Stimulated activated CD8-positive, alpha-beta memory T cell treated with anti-CD3 and anti-CD28 coated beads, Interleukin-12 subunit alpha, Interleukin-12 subunit beta, amount 100 ng/mL, for 1 hour (primary cell): Measurements from ENCODE around the gene BTN3A1.
A peak's percentile ranks its signal among the peaks of the same experiment; 100 is the strongest.
"Not testable (repeated sequence)": the region's sequence is repeated elsewhere in the genome, so short reads cannot be mapped to it uniquely, and the experiment has no call there.

Experiments
- DNase-seq: peaks from one replicate; pipeline ENCODE4 v3.0.0-alpha.2; 2020; ENCODE audit warnings: low read depth

The BTN3A1 gene

DNA sequence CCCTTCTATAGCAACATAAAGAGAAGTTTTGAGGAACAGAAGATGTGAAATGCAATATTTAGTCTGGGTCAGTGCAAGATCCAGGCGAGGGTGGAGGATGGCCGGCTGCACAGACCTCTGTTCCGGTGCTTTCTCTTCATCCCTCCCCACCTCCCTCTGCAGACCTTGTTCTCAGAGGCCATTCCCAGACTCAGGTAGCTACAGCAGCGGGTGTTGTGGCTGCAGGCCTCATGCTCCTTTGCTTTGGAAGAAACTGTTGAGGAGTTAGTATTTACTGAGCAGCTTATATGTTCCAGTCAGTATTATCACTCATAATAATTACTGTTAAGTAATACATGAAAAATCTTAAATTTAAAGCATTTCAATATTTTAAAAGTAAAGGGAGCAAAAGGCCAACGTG lies 39.9 kb downstream of the BTN3A1 start:
- DNase-seq, result no peak

DNA sequence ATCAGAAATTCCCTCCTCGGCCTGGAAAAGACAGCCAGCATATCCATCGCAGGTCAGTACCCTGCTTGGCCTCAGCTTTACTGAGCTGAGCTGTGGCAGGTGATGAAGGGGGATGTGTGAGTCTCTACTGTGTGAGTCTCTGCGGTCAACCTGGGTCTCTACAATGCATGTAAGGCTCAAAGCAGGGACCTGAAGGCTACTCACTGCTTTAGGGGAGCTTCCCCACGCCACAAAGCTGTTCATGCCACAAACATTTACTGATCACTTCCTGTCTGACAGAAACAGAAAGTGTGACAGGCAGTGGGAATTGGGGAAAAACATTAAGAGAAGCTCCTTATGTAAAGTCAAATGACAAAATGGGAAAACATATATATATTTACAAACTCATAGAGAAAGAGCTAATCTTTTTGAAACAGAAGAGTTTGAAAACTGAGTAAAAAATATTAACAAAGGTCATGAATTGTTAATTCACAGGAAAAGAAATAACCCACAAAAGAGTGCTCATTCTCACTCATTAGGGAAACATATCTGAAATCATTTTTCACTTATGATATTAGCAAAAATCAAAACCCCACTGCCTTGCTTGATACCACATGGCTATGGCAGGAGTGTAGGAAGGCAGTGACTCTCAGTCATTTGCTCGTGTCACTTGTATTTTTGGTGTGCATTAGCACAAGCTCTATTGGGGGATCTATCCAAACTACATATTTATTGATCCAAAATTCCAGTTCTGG lies 44.0 kb downstream of the BTN3A1 start:
- DNase-seq, result no peak

- DNase-seq, result no peak
These were observed 45.2 kb downstream of the BTN3A1 start for GRCh38 chr6:26447257-26447656.

DNA sequence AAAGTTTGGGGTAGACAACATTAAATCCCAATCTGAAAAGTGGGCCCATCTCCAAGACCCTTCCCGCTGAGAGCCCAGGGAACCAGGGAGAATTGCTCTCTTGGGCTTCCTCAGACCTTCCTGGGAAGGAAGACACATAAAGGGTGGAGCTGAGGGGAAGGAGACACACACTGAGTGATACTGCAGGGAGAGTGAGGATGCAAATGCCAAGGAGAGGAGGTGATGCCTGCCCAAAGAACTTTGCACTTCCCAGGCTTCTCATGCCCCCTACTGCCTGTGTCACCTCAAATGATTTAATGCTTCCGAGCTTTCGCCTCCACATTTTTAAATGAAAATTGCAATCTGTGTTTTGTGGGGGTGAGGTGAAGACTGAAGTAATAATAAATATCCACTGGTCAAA lies 48.2 kb downstream of the BTN3A1 start:
- no peak for DNase-seq

DNA sequence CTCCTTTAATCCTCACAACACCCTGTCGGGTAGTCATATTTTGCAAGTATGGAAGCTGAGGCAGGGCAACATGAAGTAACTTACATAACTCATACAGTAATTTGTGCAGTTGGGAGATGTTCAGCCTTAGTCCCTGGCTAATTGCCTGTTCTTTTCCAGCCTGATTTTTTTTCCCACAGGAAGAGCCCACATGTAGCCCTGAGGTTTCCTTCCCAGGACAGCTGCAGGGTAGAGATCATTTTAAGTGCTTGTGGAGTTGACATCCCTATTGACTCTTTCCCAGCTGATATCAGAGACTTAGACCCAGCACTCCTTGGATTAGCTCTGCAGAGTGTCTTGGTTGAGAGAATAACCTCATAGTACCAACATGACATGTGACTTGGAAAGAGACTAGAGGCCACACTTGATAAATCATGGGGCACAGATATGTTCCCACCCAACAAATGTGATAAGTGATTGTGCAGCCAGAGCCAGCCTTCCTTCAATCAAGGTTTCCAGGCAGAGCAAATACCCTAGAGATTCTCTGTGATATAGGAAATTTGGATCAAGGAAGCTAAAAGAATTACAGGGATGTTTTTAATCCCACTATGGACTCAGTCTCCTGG lies 50.7 kb downstream of the BTN3A1 start:
- no peak for DNase-seq

GRCh38 chr6:26454631-26455030 lies 52.6 kb downstream of the BTN3A1 start:
- no peak for DNase-seq

DNA sequence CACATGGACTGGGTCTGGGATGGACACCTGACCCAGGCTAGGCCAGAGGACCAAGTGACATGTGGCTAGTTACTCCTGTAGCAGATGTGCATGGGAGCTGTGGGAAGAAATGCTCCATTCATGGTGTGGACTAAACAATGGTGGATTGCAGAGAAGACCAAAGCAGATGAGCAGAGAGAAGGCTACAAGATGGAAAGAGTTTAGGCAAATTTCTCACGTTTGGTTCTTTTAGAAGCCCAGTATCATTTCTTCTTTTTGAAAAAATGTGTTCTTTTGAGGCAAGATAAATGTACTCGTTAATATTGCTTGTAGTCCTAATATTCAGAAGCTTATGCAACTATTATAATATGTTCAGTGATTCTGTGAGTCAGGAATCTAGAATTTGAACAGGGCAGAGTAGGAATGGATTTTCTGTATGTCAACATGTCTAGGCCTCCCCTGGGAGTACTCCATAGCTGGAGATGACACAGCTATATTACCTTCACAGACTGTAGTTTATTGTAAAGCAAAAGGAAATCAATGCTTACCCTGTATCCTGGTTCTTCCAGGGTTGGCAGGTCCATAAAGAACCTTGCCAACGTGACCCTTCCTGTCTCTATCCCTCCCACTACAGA lies 53.4 kb downstream of the BTN3A1 start:
- no peak for DNase-seq

- no peak for DNase-seq
These were observed 55.3 kb downstream of the BTN3A1 start for GRCh38 chr6:26457264-26457805.

- peak; percentile 48 for DNase-seq
These were observed 56.0 kb downstream of the BTN3A1 start, which contains the start of gene BTN2A1 for GRCh38 chr6:26457806-26458688. TSS of gene BTN2A1 (plus strand) at chr6:26457955. CDS start at chr6:26458637, 682 bp downstream.

DNA sequence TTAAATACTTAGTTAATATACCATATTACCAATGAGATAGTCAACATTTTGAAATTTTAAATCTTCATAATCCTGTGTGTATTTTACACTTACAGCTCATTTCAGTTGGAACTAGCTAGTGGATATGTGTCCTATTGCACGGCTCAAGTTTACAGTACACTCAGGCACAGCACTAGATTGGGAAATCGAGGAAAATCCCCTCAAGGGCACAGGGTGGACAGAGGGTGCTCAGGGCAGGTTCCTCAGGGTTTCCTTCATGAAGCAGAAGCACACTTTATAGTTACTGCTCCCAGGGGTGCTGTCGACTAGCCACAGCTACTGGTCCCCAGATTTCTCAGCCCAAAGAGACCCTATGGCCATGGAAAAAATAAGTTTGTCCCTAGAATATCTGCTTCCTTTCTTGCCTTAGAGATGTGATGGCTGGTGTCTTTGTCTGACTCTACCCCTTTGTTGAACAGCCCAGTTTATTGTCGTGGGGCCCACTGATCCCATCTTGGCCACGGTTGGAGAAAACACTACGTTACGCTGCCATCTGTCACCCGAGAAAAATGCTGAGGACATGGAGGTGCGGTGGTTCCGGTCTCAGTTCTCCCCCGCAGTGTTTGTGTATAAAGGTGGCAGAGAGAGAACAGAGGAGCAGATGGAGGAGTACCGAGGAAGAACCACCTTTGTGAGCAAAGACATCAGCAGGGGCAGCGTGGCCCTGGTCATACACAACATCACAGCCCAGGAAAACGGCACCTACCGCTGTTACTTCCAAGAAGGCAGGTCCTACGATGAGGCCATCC lies 57.1 kb downstream of the BTN3A1 start:
- no peak for DNase-seq

DNA sequence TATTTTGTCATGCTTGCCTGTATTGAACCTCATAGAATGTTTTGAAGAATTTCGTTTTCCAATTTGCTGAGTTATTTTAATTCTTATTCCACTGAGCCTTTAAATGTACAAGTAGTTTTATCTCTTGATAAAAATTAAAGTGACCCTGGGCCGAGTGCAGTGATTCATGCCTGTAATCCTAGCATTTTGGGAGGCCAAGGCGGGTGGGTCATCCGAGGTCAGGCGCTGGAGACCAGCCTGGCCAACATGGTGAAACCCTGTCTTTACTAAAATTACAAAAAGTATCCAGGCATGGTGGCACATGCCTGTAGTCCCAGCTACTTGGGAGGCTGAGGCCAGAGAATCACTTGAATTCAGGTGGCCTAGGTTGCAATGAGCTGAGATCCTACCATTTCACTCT lies 59.3 kb downstream of the BTN3A1 start:
- not testable (repeated sequence) for DNase-seq

- DNase-seq, result no peak
These were observed 61.9 kb downstream of the BTN3A1 start for GRCh38 chr6:26464014-26464413.

- DNase-seq, result no peak
These were observed 62.5 kb downstream of the BTN3A1 start for GRCh38 chr6:26464416-26465131.
